HG02981 (cell line): Measurements from ENCODE around the gene AGO4.
"Not testable (repeated sequence)": the region's sequence is repeated elsewhere in the genome, so short reads cannot be mapped to it uniquely, and the experiment has no call there.

Experiments
- ATAC-seq: cut with Tn5 transposase; IDR thresholded peaks from one replicate; pipeline ENCODE4 v1.9.1; 2021; ENCODE audit warnings: mild to moderate bottlenecking, moderate library complexity; ENCODE audit not compliant: unreplicated experiment

AGO4 gene

DNA sequence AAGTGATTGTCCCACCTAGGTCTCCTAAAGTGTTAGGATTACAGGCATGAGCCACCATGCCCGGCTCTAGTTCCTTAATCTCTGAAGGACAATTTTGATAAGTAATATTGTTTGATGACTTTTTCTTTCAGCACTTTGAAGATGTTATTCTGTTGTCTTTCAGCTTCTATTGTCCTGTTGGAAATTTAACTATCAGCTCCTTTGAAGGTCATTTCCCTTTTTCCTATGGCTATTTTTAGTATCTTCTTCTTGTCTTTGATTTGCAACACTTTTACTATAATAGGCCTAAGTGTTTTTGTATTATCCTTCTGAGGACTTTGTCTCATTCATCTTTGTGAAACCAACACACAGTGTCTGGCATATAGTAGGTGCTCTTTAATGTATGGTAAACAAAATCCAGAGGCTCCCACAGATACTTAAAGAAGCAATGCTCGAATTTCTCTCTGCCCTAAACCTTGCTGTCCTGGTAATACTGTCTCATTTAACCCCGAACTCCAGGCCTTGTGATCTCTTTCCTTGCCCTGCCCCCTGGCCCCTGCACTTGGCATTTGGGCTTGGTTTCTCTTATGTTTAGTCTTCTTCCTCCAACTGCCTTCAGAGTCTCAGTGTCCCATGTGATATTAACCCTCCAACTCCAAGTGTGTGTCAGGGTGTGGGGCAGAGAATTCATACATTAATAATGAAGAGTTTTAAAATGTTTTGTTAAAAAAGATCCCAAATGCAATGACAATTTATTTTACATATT is 56.2 kb downstream of the AGO4 start:
- no peak for ATAC-seq

DNA sequence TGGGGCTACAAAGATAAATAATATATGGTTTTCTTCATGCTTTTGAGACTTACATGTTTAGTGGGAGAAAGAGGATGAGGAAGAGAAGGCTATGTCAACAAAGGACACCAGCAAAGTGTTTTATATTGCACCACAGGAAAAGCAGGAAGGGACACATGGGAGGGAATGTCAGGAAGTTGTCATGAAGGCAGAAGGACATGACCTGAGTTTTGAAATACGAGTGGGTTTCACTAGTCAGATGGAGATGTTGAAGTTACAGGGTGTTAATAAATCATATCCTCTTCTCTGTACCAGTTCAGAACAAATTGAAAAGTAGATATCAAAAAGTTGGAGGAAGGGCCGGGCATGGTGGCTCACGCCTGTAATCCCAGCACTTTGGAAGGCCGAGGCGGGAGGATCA is 57.0 kb downstream of the AGO4 start:
- no peak for ATAC-seq

DNA sequence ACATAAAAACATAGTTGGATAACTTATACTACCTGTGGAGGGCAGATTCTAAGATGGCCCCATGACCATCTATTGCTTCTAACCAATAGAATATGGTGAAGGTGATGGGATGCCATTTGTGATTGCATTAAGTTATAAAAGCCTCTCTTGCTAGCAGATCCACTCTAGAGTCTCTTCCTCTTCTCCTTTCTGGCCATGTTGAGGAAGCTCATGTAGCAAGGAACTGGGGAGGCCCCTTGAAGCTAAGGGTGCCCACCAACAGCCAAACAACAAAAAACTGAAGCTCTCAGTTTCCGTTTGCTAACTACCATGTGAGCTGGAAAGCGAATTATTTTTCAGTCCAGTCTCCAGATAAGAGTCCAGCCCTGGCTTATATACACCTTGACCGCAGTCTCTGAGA is 59.2 kb downstream of the AGO4 start:
- ATAC-seq, result no peak

GRCh38 chr1:35869245-35869950 is 61.6 kb downstream of the AGO4 start:
- not testable (repeated sequence) for ATAC-seq

GRCh38 chr1:35870651-35871309 is 63.0 kb downstream of the AGO4 start:
- ATAC-seq, result no peak

GRCh38 chr1:35873243-35873750 is 65.5 kb downstream of the AGO4 start:
- no peak for ATAC-seq

DNA sequence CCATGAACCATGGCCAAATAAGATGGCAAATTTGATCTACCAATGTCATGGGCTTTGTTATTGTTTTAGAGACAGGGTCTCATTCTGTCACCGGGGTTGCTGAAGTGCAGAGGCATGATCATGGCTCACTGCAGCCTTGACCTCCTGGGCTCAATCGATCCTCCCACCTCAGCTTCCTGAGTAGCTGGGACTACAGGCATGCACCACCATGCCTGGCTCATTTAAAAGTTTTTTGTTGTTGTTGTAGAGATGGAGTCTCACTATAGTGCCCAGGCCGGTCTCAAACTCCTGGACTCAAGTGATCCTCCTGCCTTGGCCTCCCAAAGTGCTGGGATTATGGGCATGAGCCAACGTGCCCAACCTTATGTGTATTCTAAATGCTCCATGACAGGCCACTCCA is 66.3 kb downstream of the AGO4 start:
- not testable (repeated sequence) for ATAC-seq

DNA sequence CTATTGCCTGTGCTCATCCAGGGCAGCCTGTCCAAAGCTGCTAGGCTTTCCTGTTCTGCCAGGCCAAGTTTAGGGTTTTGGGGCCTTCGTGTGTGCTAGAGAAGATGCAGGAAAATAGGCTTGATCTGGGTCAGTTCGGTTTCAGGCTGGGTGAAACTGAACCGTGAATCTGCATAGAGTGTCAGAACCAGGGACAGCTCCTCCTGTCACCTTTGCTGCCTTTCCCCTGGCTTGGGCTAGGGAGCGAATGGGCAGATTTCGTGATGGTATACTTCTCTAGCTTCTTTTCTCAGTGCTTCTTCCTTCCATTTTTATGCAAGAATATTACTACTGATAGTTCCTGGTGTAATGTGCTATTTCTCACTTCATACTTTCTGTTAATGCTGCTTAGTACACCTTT is 69.2 kb downstream of the AGO4 start:
- ATAC-seq, result no peak

GRCh38 chr1:35881850-35882273 is 74.0 kb downstream of the AGO4 start:
- ATAC-seq, result no peak

DNA sequence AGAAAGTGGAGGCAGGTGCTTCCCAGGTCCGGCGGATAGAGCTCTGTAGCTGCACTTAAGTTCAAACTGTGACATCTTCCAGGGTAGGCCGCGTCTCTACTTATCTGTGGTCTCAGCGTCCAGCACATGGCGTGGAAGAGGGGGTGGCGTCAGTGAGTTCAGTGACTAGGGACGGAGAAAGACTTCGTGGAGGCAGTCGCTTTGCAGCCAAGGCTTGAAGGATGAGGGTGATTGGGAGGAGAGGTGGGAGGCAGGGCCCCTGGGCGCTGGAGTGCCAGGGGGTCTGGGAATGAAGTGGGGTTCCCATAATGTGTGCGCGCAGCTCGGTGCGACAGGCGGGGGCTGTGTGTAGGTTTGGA is 74.7 kb downstream of the AGO4 start:
- ATAC-seq, result no peak

DNA sequence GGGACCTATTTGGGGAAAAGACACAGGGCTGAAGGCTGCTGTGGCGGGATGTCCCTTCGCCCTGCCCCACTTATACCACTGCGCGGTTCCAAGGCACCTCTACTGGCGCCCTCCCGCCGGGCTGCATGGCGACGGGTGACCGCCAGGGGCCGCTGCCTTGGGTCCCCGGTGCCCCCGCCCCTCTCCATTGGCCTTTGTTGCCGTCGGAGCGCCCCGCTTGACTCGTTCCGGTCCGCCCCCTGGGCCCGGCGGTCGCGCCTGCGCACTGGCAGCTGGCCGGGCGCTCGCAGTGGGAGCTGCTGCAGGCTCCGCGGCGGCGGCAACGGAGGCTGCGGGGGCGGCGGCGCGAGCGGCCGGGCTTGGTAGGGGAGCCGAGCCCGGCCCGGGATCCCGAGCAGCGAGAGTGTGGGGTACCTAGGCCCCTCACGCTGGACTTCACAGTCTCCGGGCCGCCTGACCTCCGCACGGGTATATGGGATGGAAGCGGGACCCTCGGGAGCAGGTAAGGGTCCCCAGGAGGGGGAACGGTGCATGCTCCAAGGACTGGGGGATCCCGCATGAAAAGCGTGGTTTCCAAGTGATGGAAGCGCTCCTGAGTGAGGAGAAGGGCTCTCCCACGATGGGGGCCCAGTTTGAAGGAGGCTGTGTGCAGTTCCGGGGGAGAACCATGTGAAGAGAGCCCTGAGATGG is 75.3 kb downstream of the AGO4 start, which contains the start of gene AGO1:
Gene AGO1 (plus strand): TSS at position 265 of the 690 bp plus-strand sequence. CDS start 213 bp downstream, at position 478.
- peak; percentile 86 for ATAC-seq

- peak; percentile 17 for ATAC-seq
These were observed 75.9 kb downstream of the AGO4 start for GRCh38 chr1:35883635-35884101.

DNA sequence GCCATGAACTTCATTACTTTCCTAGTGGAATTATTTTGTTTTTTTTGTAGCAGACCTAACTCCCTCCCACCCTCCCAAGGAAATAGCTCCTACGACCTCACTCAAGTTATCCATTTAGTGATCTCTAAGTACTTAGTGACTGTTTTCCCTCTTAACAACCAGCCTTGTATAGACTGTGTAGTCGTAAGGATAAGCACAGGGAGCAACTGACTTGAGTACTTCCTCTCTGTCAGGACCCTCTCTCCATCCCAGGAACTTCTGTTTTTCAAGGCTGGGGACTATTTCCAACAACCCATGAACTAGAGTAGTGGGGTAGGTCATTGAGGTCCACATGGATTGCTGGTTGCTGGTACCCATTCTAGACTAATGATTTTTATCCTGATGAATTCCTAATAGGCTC is 77.1 kb downstream of the AGO4 start:
- ATAC-seq, result no peak

DNA sequence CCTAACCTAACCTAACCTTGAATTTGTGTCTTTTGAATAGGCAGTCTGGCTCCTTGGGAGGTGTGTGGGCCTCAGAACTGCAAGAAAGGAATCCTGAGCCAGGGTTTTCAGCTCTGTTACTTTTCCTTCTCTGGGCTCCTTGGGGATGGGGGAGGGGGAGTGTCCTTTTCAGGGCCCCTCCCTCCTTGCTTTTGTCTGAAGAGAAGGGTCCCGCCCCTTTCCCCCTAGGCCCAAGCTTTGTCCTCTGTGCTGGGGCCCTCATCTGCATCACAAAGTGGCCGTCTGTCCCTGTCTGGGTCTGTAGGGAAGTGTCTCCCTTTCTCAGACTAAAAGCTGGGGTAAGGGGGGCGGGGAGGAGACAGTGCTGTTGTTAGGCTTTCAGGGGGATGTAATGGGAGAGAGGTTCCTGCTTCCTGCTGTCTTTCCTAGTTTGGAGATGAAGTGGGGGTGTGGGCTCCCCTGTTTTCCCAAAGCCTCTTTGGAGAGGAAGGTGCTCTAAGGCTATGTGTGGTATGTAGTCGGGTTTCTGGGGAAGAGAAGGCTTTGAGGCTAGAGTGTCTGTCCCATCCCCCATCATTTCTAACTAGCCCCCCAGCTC is 78.2 kb downstream of the AGO4 start:
- no peak for ATAC-seq

DNA sequence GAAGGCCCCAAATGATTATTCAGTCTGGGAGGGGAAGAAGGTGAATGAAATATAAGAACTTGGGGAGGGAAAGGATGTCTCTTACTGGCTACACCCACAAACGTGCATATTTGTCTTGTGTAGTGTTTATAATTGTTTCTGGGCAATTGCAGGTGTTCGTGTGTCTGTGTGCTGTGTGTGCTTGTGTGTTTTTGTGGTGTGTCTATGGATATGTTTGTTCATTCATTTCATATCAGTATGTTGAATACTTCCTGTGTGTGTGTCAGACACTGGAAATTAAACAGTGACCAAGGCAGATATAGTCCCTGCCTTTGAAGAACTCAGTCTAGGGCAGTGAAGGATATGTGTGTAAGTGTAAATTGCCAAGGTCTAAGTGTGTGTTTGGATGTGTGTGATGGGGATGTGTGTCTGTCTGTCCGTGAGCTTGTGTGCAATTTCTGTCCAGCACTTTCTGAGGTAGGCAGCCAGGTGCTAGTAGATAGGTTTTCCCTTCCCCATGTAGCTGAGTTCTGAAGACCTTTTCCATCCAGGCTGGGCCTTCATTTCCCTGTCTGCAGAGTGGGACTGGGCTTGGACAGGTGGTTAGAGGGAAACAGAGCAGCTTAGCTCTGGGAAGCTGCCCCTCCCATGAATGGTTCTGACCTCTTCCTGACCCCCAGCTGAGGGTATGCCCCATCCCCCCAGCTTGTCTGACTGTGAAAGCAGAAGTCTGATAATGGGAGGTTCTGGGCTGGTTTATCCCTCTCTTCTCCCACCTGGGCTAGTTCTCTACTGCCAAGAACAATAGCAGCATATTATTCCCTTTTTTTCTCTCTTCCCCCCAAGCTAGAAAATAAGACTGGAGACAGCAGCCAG is 79.0 kb downstream of the AGO4 start:
- ATAC-seq, result no peak

- no peak for ATAC-seq
These were observed 79.7 kb downstream of the AGO4 start for GRCh38 chr1:35887508-35887907.

- no peak for ATAC-seq
These were observed 80.4 kb downstream of the AGO4 start for GRCh38 chr1:35888255-35888654.

DNA sequence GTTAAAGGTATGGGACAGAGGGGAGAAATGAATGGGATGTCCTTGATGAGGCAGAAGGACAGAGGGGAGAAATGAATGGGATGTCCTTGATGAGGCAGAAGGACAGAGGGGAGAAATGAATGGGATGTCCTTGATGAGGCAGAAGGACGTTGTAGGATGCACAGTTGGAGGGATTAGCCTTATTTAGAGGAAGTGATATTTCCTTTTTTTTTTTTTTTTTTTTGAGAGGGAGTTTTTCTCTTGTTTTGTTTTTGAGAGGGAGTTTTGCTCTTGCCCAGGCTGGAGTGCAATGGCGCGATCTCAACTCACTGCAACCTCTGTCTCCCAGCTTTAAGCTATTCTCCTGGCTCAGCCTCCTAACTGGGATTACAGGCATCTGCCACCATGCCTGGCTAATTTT is 81.2 kb downstream of the AGO4 start:
- not testable (repeated sequence) for ATAC-seq

GRCh38 chr1:35893051-35893879 is 85.4 kb downstream of the AGO4 start:
- ATAC-seq, result no peak
